ELR (cell line): Measurements from ENCODE around the gene BOC.

Experiments used
- DNase-seq: peaks from one replicate; pipeline ENCODE4 v3.0.0-alpha.2; 2015; ENCODE audit warnings: low read depth

BOC gene

GRCh38 chr3:113225286-113225685 lies 13.9 kb downstream of the BOC start:
- no peak for DNase-seq

DNA sequence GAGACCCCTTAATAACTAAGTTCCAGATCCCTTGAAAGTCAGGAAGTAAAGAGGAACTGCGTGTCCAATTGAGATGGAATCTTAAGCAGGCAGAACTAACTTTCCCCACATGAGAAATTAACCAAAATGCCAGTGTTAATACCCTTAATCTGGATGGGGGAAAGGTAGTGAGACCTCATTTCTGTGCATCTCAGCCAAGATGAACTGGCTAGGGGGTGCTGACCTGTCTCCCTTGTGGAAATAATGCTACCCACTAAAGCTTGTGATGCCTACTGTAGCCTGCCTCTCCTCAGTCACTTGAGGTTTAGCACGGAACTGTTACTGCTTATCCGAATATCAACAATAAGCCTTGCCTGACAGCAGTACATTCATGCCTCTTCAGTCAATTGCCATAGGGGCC lies 15.1 kb downstream of the BOC start:
- DNase-seq = no peak

GRCh38 chr3:113227146-113227545 lies 15.8 kb downstream of the BOC start:
- DNase-seq = no peak

GRCh38 chr3:113228498-113229286 lies 17.3 kb downstream of the BOC start:
- no peak for DNase-seq

DNA sequence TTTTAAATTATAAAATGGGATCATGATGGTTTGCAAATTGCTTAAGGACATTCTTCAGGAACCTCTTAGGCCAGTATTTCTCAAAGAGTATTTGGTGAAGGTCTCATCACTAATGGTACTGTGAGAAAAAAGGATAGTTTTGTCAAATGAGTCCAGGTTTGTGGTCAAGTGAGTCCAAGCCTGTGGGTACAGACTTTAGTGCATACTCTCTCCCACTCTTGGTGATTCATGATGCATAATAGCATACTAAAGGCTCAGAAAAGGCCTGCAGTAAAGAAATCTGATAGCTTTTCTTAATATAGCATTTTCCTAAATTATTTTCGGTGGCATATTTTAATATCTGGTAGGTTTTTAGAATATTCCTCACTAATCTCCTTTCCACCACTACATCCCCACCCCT lies 20.0 kb downstream of the BOC start:
- DNase-seq = peak; percentile 91

GRCh38 chr3:113231827-113232253 lies 20.5 kb downstream of the BOC start:
- peak; percentile 93 for DNase-seq

DNA sequence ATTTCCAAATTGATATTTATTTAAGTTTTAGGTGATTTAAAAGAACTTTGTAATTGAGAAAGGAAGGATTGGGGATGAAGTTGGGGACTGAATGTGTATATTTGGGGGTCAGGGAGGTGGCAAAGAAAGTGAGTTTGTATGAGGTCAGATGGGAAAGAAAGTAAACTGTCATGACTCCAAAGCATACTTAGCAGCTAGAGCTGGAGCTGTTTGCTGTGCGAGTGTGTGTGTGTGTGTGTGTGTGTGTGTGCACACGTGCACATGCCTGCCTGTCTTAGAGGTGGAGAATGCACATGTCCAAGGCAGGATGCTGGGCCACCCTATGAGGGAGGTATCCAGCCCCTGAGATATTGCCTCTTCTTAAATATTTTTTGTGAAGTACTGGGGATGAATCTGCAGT lies 21.0 kb downstream of the BOC start:
- DNase-seq = peak; percentile 37

DNA sequence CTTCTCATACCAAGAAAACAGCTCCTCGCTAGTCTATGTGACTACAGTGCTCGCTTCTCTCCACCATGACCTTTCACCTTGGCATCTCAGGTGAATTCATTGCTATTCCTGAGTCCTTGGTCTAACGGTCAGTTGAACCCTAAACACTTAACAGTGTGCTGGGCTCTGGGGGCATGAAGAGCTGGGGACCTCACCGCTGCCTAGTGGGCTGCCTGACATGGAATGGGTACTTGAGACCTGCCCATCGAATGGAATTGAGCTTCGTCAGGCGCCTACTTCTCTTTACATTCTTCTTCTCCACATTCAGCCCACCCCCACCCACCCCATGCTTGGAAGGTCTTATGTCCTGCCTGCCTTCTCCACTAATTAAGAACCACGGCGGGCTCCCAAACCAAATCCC lies 22.1 kb downstream of the BOC start:
- DNase-seq = no peak

DNA sequence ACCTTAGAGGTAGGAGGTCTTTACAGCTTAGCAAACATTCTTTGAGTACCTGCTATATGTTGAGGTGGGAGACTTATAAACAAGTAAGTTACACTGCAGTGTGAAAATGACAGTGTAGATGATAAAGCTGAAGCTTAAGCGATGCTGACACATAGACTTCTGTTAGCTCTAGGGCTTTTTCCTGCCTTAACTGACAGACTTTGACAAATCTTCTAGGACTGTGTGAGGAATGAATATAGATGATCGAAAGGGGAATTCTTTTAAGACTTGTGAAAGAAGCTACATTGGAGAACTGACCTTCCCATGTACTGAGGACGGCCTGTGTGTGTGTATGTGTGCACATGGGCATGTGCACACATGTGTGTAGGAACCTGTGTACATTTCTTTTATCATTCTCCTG lies 22.7 kb downstream of the BOC start:
- DNase-seq = no peak

DNA sequence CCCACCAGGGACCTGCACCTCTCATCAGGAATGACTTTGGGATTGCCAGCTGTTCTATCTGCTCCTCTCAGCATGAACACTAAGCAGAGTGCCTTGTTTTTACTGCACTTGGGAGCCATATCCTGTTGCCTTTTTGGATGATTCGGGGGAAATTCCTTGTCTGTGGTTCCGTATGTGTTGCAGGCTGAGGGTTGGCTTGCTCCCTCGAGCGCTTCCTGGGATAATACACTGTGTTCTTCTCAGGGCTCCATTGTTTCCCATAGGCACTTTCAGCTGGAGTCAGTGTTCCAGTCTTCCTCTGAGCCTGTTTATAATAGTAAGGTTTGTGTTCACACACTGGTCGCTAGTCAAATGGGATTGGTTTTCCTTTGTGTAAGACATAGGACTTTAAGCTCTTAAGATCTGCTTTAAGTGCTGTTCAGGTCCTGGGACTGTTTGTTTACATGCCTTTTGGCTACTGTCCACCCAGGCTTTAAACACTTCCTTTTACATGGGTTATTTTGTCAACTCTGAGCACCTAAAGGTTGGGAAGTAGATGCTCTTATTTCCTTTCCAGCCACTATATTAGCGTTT lies 23.4 kb downstream of the BOC start:
- DNase-seq = peak; percentile 24

GRCh38 chr3:113238503-113238902 lies 27.1 kb downstream of the BOC start:
- DNase-seq = no peak

DNA sequence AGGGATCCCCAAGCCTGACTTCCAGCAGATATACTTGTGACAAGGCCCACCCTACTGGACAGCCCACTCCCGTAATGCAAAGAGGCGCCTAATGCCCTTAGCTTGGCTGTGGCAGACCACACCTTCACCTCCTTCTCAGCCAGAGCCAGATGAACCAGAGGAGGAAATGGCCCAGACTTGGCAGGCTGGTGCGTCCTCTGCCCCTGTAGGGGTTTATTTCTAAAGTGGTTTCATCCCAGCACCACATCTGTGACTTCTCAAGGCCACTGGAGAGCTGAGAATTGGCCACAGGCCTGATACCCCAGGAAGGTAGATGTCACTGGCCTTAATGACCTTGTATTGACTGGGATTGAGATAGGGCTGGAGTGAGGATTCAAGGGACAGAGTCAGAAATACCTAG lies 29.5 kb downstream of the BOC start:
- DNase-seq = no peak

DNA sequence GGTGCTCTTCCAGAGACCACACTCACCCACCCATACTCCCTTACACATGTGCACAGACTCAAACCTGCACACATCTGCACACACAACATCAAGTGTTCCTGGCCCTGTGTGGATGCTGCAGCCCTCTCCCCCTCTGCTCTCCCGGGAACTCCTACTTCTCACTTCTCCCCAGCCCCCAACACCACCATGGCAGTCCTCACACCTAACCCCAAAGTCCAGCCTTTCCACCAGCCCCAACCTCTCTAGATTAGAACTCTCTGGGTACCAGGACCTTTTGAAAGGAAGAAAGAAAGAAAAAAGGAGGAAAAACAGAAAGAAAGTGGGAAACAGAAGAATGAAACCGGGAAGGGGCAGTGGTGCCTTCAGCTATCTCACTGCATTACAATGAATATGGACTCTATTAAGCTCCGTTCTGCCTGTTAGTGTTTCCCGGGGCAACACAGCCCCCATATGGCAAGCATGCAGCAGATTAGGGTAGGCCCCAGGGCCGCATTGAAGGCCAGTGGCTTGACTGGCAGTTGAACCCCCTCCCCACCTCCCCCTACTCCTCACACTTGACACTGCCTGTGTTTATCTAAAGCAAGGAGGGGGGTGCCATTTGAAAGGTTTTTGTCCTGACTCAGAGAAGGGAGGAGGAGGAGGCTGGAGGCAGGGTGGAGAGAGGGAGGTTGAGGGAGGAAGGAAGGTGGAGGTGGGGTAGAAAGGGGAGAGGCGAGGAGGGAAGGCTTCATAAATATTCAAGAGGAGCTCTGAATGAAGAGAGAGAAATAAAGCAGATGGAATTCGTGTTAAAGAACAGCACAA lies 30.1 kb downstream of the BOC start:
- DNase-seq = peak; percentile 45

DNA sequence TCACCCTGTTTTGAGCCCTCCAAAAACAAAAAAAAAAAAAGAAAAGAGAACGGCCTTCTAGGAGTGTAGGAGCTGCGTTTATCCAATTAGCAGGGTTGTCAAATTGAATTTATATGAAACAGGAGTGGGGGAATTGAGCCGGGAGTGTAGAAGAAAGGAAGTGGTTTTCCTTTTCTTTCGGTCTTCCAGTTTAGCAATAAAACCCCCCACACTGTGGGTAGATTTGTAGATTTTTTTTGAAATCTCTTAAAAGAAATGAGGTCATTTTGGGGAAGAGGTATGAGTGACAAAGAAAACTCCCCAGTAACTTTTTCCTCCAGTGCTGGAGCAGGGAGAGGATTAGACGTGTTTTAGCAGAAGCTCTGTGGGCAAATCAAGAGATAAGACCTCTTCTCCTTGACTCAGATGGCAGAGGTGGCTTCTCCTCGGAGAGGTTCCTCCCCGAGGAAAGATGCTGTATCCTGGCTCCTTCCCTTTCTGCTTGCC lies 30.8 kb downstream of the BOC start:
- peak; percentile 46 for DNase-seq

GRCh38 chr3:113243071-113243470 lies 31.7 kb downstream of the BOC start:
- no peak for DNase-seq

DNA sequence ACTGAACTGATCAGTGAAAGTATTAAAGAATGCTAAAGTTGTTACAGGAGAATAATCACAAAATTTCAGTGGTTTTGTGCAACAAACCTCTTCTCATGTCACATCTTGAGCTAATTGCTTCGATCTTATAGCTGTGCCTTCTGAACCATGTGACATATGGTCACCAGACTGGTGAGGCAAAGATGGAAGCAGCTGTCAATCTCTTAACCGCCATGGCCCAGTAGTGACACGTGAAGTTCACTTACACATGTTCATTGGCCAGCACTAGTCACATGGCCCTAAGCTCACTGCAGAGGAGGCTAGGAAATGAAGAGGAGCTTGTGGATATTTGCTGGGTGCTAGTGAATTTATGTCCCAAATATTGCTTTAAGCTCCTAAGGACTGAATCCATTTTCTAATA lies 32.5 kb downstream of the BOC start:
- DNase-seq = no peak

- peak; percentile 34 for DNase-seq
Measured at GRCh38 chr3:113245761-113246161, 34.4 kb downstream of the BOC start.

DNA sequence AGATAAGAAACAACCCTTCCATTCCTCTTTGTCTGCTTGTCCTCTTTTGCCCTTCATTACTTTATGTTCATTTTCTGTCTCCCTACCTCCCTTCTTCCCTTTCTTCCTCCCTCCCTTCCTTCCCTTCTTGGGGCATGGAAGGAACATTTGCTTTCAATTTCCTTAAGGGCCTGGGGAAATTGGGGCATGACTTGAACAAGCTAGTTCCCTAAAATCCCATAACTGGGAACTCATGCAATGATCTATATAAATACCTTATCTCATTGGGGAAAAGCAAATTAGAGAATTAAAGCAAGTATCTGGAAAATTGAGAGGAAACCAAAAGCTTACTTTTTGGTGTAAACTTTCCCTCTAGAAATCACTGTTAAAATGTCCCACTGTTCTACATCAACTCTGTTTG lies 35.7 kb downstream of the BOC start:
- DNase-seq = no peak

GRCh38 chr3:113247675-113248458 lies 36.5 kb downstream of the BOC start:
- no peak for DNase-seq

DNA sequence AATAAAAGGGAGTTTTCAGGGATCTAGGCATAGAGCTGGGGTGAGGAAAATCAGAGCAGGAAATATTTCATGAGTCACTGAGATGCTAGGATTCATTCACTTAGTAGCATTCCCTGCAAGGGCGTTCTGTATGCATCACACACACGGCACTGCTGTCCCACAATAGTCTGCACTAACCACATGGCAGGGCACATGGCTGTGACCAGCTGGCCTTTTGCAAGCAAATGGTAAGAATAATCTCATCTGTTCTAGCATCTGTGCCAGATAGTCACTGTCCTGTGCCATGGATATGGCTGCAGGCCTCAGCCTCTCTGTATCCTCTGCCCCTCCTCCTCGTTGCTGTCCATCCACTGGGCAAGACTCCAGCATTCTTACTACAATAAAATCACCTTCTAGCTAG lies 37.8 kb downstream of the BOC start:
- peak; percentile 88 for DNase-seq

DNA sequence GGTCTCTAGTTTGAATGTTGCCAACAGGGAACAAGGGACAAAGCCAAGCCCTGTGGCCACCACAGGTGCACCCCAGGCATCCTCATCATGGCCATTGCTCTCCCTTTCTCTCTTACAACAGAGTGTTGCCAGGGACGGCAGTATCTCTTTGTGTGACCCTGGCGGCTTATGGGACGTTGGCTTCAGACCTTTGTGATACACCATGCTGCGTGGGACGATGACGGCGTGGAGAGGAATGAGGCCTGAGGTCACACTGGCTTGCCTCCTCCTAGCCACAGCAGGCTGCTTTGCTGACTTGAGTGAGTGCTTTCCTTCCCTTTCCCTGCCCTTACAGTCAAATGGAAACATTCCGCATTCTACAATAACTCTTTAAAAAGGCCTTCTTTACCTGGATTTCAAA lies 38.2 kb downstream of the BOC start:
- DNase-seq = no peak

DNA sequence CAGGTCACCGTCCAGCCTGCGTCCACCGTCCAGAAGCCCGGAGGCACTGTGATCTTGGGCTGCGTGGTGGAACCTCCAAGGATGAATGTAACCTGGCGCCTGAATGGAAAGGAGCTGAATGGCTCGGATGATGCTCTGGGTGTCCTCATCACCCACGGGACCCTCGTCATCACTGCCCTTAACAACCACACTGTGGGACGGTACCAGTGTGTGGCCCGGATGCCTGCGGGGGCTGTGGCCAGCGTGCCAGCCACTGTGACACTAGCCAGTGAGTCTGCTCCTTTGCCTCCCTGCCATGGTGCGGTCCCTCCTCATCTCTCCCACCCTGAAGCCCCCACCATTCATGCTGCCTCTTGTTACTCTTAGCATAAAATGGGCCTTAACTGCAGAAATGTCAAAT lies 39.2 kb downstream of the BOC start:
- no peak for DNase-seq
